ENCODE results near the gene PACRG. TPM values are rescaled to one million over a fixed set of nuclear protein-coding genes. Genes with fewer than 3 reads are reported as not detected.

Gene PACRG
- total RNA-seq, 1 donor from 2014 or later, result under 0.01 TPM

- no peak for DNase-seq (ENCODE audit: low read depth in 2 of 2)
Observed at GRCh38 chr6:163327165-163327880, 599.5 kb downstream of the PACRG start.

- DNase-seq (ENCODE audit: low read depth in 2 of 2), result peak in 1 of 2 donors; percentile 20
Observed at GRCh38 chr6:163327921-163328320, 600.1 kb downstream of the PACRG start.

- no peak for DNase-seq (ENCODE audit: low read depth in 2 of 2)
Observed at GRCh38 chr6:163328411-163328810, 600.6 kb downstream of the PACRG start.

GRCh38 chr6:163329991-163330390 is 602.2 kb downstream of the PACRG start:
- peak in 1 of 2 donors; percentile 52 for DNase-seq (ENCODE audit: low read depth in 2 of 2)

- DNase-seq (ENCODE audit: low read depth in 2 of 2), result no peak
Observed at GRCh38 chr6:163331245-163331644, 603.5 kb downstream of the PACRG start.

- no peak for DNase-seq (ENCODE audit: low read depth in 2 of 2)
Observed at GRCh38 chr6:163332575-163332974, 604.8 kb downstream of the PACRG start.

GRCh38 chr6:163333038-163333437 is 605.3 kb downstream of the PACRG start:
- DNase-seq (ENCODE audit: low read depth in 2 of 2), result no peak

- DNase-seq (ENCODE audit: low read depth in 2 of 2), result peak; percentile 20 to 72
Observed at GRCh38 chr6:163333701-163334663, 606.2 kb downstream of the PACRG start.

GRCh38 chr6:163335056-163335455 is 607.3 kb downstream of the PACRG start:
- DNase-seq (ENCODE audit: low read depth in 2 of 2), result no peak

- DNase-seq (ENCODE audit: low read depth in 2 of 2), result peak; percentile 35 to 92
Observed at GRCh38 chr6:163335671-163336545, 608.1 kb downstream of the PACRG start.

GRCh38 chr6:163336961-163337360 is 609.2 kb downstream of the PACRG start:
- DNase-seq (ENCODE audit: low read depth in 2 of 2), result no peak

GRCh38 chr6:163337958-163338357 is 610.2 kb downstream of the PACRG start:
- DNase-seq (ENCODE audit: low read depth in 2 of 2), result no peak

- DNase-seq (ENCODE audit: low read depth in 2 of 2), result peak in 1 of 2 donors; percentile 61
Observed at GRCh38 chr6:163338671-163339405, 611.1 kb downstream of the PACRG start.

GRCh38 chr6:163339466-163339865 is 611.7 kb downstream of the PACRG start:
- DNase-seq (ENCODE audit: low read depth in 2 of 2), result no peak

- DNase-seq (ENCODE audit: low read depth in 2 of 2), result no peak
Observed at GRCh38 chr6:163340201-163340887, 612.6 kb downstream of the PACRG start.

GRCh38 chr6:163341224-163342061 is 613.7 kb downstream of the PACRG start:
- no peak for DNase-seq (ENCODE audit: low read depth in 2 of 2)

GRCh38 chr6:163342571-163343539 is 615.1 kb downstream of the PACRG start:
- DNase-seq (ENCODE audit: low read depth in 2 of 2), result no peak

GRCh38 chr6:163343609-163344008 is 615.8 kb downstream of the PACRG start:
- DNase-seq (ENCODE audit: low read depth in 2 of 2), result no peak
